Uterus (tissue), 4 donors: ENCODE data around the gene SLC35G1. TPM values are rescaled to one million over a fixed set of nuclear protein-coding genes. Genes with fewer than 3 reads are reported as not detected.

Experiments used
- DNase-seq, 2 donors: peaks; one replicate each; pipeline ENCODE4 v3.0.0-alpha.2; 2019 to 2020
- H3K27ac ChIP-seq, 2 donors: fragments of 200-600 bp; sonication (generic); 1 replicate in 1 of 2; 2 replicates in 1 of 2; pipeline ENCODE4 v1.5.1; 2016 to 2018
- H3K27me3 ChIP-seq, 2 donors: fragments of 200-600 bp; sonication (generic); one replicate each; pipeline ENCODE4 v1.5.1; 2018 to 2019; ENCODE audit warnings: control low read depth in 1 of 2
- H3K36me3 ChIP-seq, 2 donors: fragments of 200-600 bp; sonication (generic); one replicate each; pipeline ENCODE4 v1.5.1; 2019; ENCODE audit warnings: control low read depth in 1 of 2
- H3K4me1 ChIP-seq, 2 donors: fragments of 200-600 bp; sonication (generic); one replicate each; pipeline ENCODE4 v1.5.1; 2018 to 2019; ENCODE audit warnings: control low read depth in 1 of 2
- H3K4me3 ChIP-seq, 2 donors: fragments of 200-600 bp; sonication (generic); 1 replicate in 1 of 2; 2 replicates in 1 of 2; pipeline ENCODE4 v1.5.1; 2018 to 2019; ENCODE audit warnings: mild to moderate bottlenecking in 1 of 2
- H3K9me3 ChIP-seq, 2 donors: fragments of 200-600 bp; sonication (generic); one replicate each; pipeline ENCODE4 v1.5.1; 2019; ENCODE audit warnings: control low read depth in 1 of 2
- POLR2A ChIP-seq, 2 donors: fragments of 450-650 bp; IDR thresholded peaks; one replicate each; pipeline ENCODE4 v1.6.1; 2016; ENCODE audit warnings: antibody characterized with exemption in 2 of 2, mild to moderate bottlenecking in 1 of 2, moderate library complexity in 1 of 2
- intact Hi-C: fragments of 100-400 bp; cut with DNase I; formaldehyde crosslinking; loops from one replicate; pipeline ENCODE4 v1.15.1; 2023; ENCODE audit warnings: low total_unique reads
- total RNA-seq, 4 donors: library from RNA; depleted of rRNA in 3 of 4; stranded (reverse); fragments of >200 nt in 3 of 4; gene quantifications; one replicate each; pipeline versions ENCODE4 v1.1.0 to v1.2.4, GENCODE V29; 2014 to 2023
- TF ChIP-seq, protein P1 (sequence below), 4 experiments: fragments of 200-600 bp in 2 of 4; fragments of 450-650 bp in 2 of 4; sonication (generic) in 2 of 4; IDR thresholded peaks; one replicate each; pipeline ENCODE4 v1.5.1; 2016 to 2019; ENCODE audit warnings: antibody characterized with exemption in 4 of 4, mild to moderate bottlenecking in 2 of 4, moderate library complexity in 1 of 4
- donor health status: DM: yes; HTN: yes; CAD: no.

Gene SLC35G1
- total RNA-seq, 4 donors from 2014 or later, result 2.8 to 6.7 (median 4.8) TPM

DNA sequence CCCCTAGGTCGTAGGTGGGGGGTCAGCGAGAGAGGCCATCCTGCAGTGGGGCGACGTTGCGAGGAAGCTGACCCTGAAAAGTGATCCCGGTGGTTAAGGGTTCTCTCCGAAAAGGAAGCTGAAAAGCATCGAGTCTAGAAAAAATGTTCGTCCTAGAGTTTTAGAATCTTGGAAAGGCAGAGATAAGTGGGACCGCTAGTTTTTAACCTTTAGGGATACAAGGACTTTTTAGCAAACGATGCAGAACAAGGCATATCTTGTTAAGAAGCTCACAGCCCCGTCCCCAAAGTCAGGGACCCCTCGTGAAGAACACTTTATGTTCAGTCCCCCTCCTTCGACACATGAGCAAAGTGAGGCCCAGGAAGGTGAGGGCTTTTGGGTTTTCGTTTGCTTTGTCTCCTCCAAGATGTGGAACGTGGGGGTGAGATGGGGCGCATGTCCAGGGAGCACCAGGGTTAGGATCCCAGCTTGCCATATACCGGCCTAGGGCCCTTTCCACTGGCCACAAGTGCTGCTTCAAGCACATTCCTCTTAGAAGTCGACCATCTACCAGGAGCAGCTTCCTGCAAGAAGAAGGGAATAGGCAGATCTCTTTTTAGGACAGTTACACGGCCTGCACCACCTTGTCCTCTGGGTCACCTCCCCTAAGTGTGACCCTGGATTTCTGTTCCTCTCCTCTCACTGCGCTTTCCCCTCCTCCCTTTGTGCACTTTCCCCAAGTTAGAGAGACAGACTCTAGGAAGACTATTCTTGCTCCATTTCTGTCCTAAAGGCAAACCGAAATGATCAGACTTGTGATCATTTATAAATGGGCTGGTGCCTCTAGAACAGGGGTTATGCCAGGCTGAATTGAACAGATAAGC is 969 bp downstream of the SLC35G1 start:
- intact Hi-C loops, result no loop called here
- Histone ChIP-seq H3K27ac (peak overlapping the region; percentile 21 to 59), H3K36me3 (no peaks in the 10 kb centered on the region), H3K27me3 (no peaks in the 10 kb centered on the region), H3K4me1 (no peaks in the 10 kb centered on the region), H3K4me3 (peak overlapping the region; percentile 37 to 60), H3K9me3 (no peaks in the 10 kb centered on the region)
- no peak for DNase-seq
- TF ChIP-seq, protein P1, sequence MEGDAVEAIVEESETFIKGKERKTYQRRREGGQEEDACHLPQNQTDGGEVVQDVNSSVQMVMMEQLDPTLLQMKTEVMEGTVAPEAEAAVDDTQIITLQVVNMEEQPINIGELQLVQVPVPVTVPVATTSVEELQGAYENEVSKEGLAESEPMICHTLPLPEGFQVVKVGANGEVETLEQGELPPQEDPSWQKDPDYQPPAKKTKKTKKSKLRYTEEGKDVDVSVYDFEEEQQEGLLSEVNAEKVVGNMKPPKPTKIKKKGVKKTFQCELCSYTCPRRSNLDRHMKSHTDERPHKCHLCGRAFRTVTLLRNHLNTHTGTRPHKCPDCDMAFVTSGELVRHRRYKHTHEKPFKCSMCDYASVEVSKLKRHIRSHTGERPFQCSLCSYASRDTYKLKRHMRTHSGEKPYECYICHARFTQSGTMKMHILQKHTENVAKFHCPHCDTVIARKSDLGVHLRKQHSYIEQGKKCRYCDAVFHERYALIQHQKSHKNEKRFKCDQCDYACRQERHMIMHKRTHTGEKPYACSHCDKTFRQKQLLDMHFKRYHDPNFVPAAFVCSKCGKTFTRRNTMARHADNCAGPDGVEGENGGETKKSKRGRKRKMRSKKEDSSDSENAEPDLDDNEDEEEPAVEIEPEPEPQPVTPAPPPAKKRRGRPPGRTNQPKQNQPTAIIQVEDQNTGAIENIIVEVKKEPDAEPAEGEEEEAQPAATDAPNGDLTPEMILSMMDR (IDR thresholded peaks at IDR 0.05), result no peak
- no peak for TF ChIP-seq POLR2A (IDR thresholded peaks at IDR 0.05)

DNA sequence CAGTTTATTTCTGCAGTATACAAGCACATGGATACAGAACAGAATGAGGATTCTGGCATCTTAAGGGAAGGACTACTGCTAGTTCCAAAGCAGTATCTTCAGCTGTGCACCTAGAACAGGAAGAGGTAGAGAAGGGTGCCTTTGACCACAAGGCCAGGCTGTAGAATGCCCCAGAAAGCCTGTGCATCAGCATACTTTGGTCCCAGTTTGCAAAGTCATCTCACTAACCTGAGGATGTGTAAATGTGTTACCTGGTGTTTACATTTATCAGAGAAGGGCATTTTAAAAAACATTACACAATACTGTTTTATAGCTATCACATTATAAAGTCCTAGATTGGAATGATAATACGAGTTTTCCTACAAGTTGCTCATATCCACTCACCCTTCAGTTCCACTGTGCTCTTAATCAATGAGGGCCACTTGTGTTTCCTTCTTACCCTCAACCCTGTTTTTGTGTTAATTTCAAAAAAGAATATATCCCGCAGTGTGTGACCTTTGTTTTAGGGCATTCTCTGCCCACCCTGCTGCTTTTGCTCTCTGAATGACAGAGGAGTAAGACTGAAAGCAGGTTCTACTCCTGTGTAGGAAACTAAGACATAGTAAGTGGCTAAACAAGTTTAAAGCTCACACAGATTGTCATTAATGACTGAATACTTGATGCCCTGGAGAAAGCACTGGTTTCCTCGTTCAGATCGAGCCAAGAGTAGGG is 3.4 kb downstream of the SLC35G1 start:
- Histone ChIP-seq H3K9me3 (no peaks in the 10 kb centered on the region), H3K4me3 (no peak overlapping the region), H3K27ac (no peak overlapping the region), H3K4me1 (no peaks in the 10 kb centered on the region), H3K27me3 (no peaks in the 10 kb centered on the region), H3K36me3 (no peaks in the 10 kb centered on the region)
- TF ChIP-seq, protein P1 (IDR thresholded peaks at IDR 0.05), result no peak
- no peak for TF ChIP-seq POLR2A (IDR thresholded peaks at IDR 0.05)
- no peak for DNase-seq
- intact Hi-C loops, result no loop called here

DNA sequence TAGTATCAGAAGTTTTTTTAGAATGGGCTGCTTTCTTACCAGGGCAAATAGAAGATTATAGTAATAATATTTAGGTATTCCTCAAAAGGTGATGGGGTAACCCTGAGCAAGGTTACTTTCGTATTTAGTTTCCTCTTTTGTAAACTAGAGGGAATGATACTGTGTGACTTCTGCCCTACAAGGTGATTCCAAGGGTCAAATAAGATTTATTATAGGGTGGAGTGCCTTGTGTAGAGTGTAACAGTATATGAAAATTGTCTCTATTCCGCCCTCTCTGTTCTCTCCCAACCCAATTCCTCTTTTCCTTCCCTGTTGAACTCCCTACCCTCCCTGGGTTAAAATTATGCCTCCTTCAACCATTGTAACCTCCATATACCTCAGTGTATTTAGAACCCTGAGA is 5.3 kb downstream of the SLC35G1 start:
- intact Hi-C loops, result no loop called here
- Histone ChIP-seq H3K9me3 (no peaks in the 10 kb centered on the region), H3K4me1 (no peaks in the 10 kb centered on the region), H3K27ac (no peak overlapping the region), H3K4me3 (no peak overlapping the region), H3K27me3 (no peaks in the 10 kb centered on the region), H3K36me3 (no peaks in the 10 kb centered on the region)
- TF ChIP-seq, protein P1 (IDR thresholded peaks at IDR 0.05), result no peak
- TF ChIP-seq POLR2A (IDR thresholded peaks at IDR 0.05), result no peak
- DNase-seq, result no peak

DNA sequence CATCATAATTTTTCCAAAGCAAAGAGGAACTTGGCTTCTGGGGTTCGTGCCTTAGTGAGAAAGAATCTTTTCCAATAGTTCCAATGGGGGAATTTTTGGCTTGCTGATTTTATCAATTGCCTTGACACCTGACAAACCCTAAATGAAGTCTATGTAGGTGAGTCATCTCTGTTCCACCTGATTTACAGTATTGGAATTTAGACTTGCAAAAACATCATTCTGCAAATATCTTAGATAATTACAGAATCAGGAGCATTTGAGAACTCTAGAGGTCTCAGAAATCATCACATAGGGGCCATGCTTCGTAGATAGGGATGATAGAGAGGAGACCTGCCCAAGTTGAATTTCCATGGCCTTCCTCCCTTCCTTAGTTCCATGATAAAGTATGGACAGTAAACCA is 9.3 kb downstream of the SLC35G1 start:
- no peak for DNase-seq
- no peaks in the 10 kb centered on the region for H3K27me3 ChIP-seq
- no peaks in the 10 kb centered on the region for H3K4me1 ChIP-seq
- intact Hi-C loops, result no loop called here
- H3K36me3 ChIP-seq, result no peaks in the 10 kb centered on the region
- H3K27ac ChIP-seq, result no peak overlapping the region
- no peaks in the 10 kb centered on the region for H3K9me3 ChIP-seq
- H3K4me3 ChIP-seq, result no peak overlapping the region
- TF ChIP-seq POLR2A (IDR thresholded peaks at IDR 0.05), result no peak
- TF ChIP-seq, protein P1 (IDR thresholded peaks at IDR 0.05), result no peak

DNA sequence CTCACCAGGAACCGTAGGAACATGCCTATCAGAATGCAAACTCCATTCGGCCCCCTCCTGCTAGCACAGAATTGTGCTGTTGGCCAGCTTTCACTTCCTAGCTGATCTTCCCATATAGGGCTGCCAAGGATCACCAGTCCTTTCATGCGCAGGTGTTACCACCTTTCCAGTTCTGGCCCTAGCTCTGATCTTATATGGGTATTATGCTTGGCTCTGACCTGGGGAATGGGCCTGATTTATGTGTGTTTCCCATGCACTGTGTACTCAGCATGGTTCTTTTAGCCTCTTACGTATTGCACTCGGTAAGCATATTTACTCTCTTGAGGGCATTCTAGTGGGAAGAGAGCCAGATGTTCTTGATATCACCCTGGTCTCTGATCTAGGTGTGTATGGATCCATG is 11.1 kb downstream of the SLC35G1 start:
- no peaks in the 10 kb centered on the region for H3K36me3 ChIP-seq
- H3K4me3 ChIP-seq, result no peak overlapping the region
- DNase-seq, result no peak
- no peaks in the 10 kb centered on the region for H3K27me3 ChIP-seq
- no peaks in the 10 kb centered on the region for H3K9me3 ChIP-seq
- TF ChIP-seq POLR2A (IDR thresholded peaks at IDR 0.05), result no peak
- TF ChIP-seq, protein P1 (IDR thresholded peaks at IDR 0.05), result no peak
- no peak overlapping the region for H3K27ac ChIP-seq
- intact Hi-C loops, result no loop called here
- H3K4me1 ChIP-seq, result no peaks in the 10 kb centered on the region
